Subcutaneous preadipocyte (primary cell): ENCODE results near the gene WDR31. TPM values are rescaled to one million over a fixed set of nuclear protein-coding genes. Genes with fewer than 3 reads are reported as not detected.

Source experiments
- total RNA-seq: library from RNA; depleted of rRNA; stranded (reverse); fragments of >200 nt; gene quantifications from 2 replicates; pipeline ENCODE4 v1.2.3, GENCODE V29; 2012

The WDR31 gene
- 0.73 and 0.98 TPM in 2 replicates for total RNA-seq

DNA sequence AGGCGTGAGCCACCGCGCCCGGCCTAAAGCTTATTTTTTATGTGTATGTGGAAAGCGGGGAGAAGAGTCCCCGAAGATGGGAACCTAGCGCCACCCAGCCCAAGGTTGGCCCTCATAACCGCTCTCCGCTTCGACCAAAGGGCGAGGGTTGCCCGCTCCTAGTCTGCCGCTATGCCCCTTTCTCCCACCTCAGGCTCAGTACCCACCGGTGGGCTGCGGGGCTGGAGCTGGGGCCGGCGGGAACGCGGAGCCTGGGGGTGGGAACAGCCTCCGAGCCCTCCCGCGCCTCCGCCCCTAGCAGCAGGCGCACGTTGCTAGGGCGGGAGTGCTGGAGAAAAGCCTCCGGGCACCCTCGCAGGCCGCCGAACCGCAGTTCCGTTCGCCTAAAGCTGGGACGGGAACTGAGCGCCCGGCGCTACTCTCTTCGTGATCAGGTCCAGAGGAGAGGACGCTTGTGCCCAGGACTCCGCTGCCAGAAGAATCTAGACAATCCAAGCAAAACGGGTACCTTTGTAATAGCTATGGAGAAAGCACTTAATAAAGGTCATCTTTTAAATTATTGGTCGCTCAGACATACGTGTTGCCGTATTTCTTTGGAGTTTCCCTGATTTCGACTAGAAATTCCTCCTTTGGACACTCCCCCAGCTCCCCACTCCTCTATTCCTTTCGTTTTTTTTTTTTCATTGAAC is at the start of gene WDR31:
WDR31 (minus strand) TSS at position 265 of the 689 bp plus-strand sequence. CDS start 8,253 bp downstream, outside the sequence.

DNA sequence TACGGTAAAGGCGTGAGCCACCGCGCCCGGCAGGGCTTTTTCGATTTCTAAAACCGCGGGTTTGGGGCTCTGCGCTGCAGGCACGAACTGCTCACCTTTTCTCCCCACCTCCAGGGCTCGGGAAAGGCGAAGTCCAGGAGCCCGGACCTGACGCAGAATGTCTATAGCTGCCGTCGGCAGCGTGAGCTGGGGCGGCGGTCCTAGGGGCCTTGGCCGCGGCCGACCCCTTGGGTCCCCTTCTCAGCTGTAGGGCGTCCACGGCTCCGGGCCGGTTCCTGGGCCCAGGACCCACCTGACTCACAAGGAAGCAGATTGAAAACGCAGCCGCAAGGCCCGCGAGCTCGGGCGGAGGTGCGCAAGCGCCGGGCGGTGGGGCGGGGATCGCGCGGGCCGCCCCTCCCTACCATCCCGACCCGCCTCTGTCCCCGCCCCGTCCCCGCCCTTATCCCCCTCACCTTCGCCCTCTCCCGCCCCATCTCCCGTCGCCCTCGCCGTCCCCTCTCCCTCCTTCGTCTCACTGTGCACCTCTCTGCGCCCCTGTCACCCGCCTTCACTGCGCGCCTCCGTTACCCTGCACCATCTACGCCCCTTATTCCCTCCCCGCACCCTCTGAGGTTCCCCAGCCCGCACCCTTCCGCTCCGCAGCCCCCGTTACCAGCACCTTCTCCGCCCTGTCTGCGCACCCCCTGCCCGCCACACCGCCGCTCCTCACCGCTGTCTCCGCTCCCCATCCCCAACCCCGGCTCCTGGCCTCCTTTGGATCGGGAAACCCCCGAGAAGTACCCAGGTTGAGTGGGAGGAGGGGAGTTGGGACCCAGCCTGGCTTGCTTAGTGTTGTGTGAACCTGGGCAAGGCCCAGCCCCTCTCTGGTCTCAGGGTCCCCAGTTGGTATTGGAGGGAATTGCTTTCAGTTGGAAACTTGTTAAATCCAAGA is 36.8 kb upstream of the WDR31 start, which contains the start of gene HDHD3:
HDHD3 (minus strand) TSS at position 353 of the 934 bp plus-strand sequence. CDS start 2,632 bp downstream, outside the sequence.

DNA sequence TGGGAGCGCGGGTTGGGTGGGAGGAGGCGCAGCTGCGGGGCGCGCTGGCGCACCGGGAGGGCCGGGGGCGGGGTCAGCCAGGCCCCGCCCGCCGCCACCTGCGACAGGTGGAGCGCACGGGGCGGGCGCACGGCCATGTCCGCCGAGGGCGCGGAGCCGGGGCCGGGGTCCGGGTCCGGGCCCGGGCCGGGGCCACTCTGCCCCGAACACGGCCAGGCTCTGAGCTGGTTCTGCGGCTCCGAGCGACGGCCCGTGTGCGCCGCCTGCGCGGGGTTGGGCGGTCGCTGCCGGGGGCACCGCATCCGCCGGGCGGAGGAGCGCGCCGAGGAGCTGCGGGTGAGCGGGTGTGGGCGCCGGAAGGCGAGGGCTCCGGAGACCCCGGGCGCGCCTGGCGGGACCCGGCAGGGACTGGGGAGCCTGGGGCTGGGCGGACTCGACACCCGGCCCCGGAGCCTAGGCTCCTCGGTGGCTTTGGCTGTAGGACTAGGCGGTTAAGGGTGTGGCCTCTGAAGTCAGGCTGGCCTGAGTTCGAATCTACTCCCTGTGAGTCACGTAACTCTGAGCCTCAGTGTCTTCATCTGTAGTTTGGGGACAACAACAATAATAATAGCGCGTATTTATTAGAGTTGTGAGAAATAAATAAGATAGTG is 9.5 kb upstream of the WDR31 start, which contains the start of gene BSPRY:
BSPRY (plus strand) TSS at position 97 of the 650 bp plus-strand sequence; CDS start at position 136, 39 bp downstream.

DNA sequence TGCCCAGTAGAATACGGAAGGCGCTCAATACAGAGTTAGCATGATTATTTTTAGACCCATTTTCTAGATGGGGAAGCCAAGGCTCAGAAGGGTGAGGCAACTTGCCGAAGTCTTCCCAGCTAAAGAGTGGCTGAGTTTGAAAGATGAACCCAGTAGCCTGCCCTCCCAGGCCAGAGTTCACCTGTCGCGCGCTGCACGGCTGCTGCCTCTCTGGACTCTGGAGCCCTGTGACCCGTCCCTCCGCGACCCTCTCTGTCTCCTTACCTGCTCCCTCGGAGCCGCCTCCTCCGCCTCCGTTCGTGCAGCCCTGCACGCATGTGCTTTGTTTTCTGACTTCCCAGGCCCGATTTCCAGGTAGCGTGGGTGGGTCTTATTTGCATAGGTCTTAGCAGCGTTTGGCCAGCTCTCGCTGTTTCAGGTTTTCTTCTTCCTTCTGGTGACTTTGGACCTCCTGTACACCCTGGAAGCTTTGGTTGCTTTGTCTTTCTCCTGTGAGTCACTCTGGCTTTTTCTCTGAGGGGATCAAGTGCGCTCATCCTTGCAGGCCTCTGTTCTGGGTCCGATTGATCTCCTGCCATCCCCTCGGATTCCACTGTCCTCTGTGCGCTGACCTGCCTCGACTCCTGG is 37.2 kb downstream of the WDR31 start, which contains the start of gene RNF183:
RNF183 (minus strand) TSS at position 585 of the 627 bp plus-strand sequence. CDS start 5,192 bp downstream, outside the sequence.

DNA sequence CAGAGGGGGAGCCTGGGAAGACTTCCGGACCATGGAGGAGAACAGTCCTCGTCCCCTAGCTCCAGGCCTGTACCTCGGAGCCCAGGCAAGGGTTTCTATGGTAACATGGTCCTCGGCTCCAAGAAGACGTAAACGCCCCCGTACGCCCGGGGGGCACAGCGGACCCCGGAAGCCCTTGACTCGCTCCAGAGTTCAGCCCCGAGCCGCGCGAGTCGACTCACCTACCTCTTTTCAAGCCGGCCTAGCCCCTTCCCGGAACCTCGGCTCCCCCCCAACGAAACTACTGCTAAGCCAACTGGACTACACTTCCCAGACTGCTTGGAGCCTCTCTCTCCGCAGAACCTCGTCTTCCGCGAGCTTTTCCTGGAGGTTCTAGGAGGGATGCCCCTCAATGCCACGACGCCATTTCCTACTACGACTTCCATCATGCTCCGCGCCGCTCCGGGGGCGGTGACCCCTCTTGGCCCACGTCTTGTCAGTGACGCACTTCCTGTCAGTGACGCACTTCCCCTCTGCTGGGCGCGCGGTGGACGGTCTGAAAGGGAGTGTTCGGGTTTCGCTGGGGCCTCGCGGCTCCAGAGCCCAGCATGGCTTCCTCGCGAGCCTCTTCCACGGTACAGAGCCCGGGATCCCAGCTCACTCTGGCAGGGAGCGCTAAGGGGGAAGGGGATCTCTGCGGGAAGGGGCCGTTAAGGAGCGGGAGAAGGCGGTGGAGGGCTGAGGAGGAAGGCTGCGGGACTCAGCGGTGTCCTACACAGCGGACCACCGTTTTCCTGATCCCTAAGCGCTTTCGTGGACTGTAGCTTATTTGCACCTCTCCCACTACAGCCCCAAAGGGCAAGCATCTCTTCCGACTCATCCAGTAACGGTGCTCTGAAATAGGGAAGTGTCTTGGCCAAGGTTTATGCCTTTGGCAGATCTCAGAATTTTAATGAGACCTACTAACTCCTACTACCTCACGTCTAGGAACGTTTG is 64.6 kb downstream of the WDR31 start, which contains the start of the genes CDC26 and PRPF4:
CDC26 (minus strand) TSS at position 416 of the 975 bp plus-strand sequence. CDS start 3,065 bp downstream, outside the sequence.
PRPF4 (plus strand) TSS at position 502 of the 975 bp plus-strand sequence; CDS start at position 588, 86 bp downstream.

Other genes with a start within 250 kb of the WDR31 start
- 15.6 and 22.8 TPM in 2 replicates for gene SLC31A2, start 189.3 kb downstream of the WDR31 start, total RNA-seq
- 22.0 and 26.4 TPM in 2 replicates for gene FKBP15, start 119.0 kb downstream of the WDR31 start, total RNA-seq
- gene SLC31A1, start 118.7 kb downstream of the WDR31 start, total RNA-seq, result 19.1 and 22.1 TPM in 2 replicates
- 24.8 and 27.9 TPM in 2 replicates for gene CDC26, start 64.7 kb downstream of the WDR31 start, total RNA-seq
- gene PRPF4, start 64.6 kb downstream of the WDR31 start, total RNA-seq, result 26.5 and 41.4 TPM in 2 replicates
- gene RNF183, start 36.9 kb downstream of the WDR31 start, total RNA-seq, result under 0.01 TPM in 1 of 2 replicates, not detected in the other
- gene BSPRY, start 9.3 kb upstream of the WDR31 start, total RNA-seq, result not detected in 2 replicates
- gene HDHD3, start 36.7 kb upstream of the WDR31 start, total RNA-seq, result 4.3 and 7.3 TPM in 2 replicates
- 13.5 and 16.2 TPM in 2 replicates for gene ALAD, start 61.0 kb upstream of the WDR31 start, total RNA-seq
- 44.5 and 52.6 TPM in 2 replicates for gene POLE3, start 70.4 kb upstream of the WDR31 start, total RNA-seq
- gene C9orf43, start 70.5 kb upstream of the WDR31 start, total RNA-seq, result 0.20 TPM in 1 of 2 replicates, not detected in the other
- 13.2 and 17.6 TPM in 2 replicates for gene RGS3, start 123.5 kb upstream of the WDR31 start, total RNA-seq